HEK293 (cell line): ENCODE data around the gene HAUS5.

ENCODE experiments used
- EGR2 ChIP-seq: fragments of 450-650 bp; formaldehyde crosslinking; IDR thresholded peaks from 2 replicates; pipeline ENCODE4 v1.5.1; 2016; ENCODE audit warnings: low read depth, missing biosample characterization, missing genetic modification characterization
- HOXC10 ChIP-seq: sonication (generic); formaldehyde crosslinking; IDR thresholded peaks from 2 replicates; pipeline ENCODE4 v1.8.1; 2023; ENCODE audit warnings: mild to moderate bottlenecking, missing genetic modification reagents
- RBAK ChIP-seq: fragments of 450-650 bp; formaldehyde crosslinking; IDR thresholded peaks from 2 replicates; pipeline ENCODE4 v1.5.1; 2016; ENCODE audit warnings: missing biosample characterization, missing genetic modification characterization
- SP2 ChIP-seq: fragments of 450-650 bp; formaldehyde crosslinking; IDR thresholded peaks from 2 replicates; pipeline ENCODE4 v1.5.1; 2016; ENCODE audit warnings: missing biosample characterization, missing genetic modification characterization
- ZNF785 ChIP-seq: fragments of 450-650 bp; formaldehyde crosslinking; IDR thresholded peaks from 2 replicates; pipeline ENCODE4 v1.5.1; 2016; ENCODE audit warnings: missing biosample characterization, missing genetic modification characterization
- ZSCAN16 ChIP-seq: fragments of 450-650 bp; formaldehyde crosslinking; IDR thresholded peaks from 2 replicates; pipeline ENCODE4 v1.5.1; 2016; ENCODE audit warnings: missing biosample characterization, missing genetic modification characterization
- TF ChIP-seq, protein P1 (sequence below): fragments of 450-650 bp; formaldehyde crosslinking; IDR thresholded peaks from 2 replicates; pipeline ENCODE4 v1.5.1; 2016; ENCODE audit warnings: missing biosample characterization, missing genetic modification characterization
- TF ChIP-seq, protein P2 (sequence below): fragments of 450-650 bp; formaldehyde crosslinking; IDR thresholded peaks from 2 replicates; pipeline ENCODE4 v1.5.1; 2016; ENCODE audit warnings: missing biosample characterization, missing genetic modification characterization
- TF ChIP-seq, protein P3 (sequence below): fragments of 450-650 bp; formaldehyde crosslinking; IDR thresholded peaks from 2 replicates; pipeline ENCODE4 v1.5.1; 2016; ENCODE audit warnings: missing biosample characterization, missing genetic modification characterization
- TF ChIP-seq, protein P4 (sequence below): fragments of 450-650 bp; formaldehyde crosslinking; IDR thresholded peaks from 2 replicates; pipeline ENCODE4 v1.5.1; 2016; ENCODE audit warnings: missing biosample characterization, missing genetic modification characterization, low read depth
- TF ChIP-seq, protein P5 (sequence below): fragments of 450-650 bp; IDR thresholded peaks from 2 replicates; pipeline ENCODE4 v1.5.1; 2018; ENCODE audit warnings: missing biosample characterization, missing genetic modification characterization

DNA sequence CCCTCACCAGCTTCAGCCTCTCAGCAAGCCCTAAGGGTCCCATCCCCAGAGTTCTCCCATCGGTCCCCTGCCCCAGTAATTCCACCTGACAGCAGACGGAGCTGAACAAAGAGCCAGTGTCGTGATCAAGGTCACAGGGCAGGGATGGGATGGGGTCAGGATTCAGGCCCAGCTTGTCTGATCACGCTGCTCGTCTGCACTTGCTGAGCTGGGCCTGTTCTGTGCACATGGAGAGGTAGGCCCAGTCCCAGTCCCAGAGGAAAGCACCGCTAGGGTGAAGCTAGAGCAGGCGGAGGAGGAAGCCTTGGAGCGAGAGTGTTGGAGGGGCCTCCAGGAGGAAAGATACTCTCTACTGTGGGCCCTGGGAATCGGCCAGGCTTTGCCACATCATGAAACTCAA is 9.2 kb downstream of the HAUS5 start:
- TF ChIP-seq, protein P1, sequence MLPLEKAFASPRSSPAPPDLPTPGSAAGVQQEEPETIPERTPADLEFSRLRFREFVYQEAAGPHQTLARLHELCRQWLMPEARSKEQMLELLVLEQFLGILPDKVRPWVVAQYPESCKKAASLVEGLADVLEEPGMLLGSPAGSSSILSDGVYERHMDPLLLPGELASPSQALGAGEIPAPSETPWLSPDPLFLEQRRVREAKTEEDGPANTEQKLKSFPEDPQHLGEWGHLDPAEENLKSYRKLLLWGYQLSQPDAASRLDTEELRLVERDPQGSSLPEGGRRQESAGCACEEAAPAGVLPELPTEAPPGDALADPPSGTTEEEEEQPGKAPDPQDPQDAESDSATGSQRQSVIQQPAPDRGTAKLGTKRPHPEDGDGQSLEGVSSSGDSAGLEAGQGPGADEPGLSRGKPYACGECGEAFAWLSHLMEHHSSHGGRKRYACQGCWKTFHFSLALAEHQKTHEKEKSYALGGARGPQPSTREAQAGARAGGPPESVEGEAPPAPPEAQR (tag by site-specific recombination) = no peak
- TF ChIP-seq HOXC10 (CRISPR knock-in tag) (no peak), ZSCAN16 (no peak), ZNF785 (tag by site-specific recombination) (no peak), EGR2 (tag by site-specific recombination) (no peak), RBAK (tag by site-specific recombination) (no peak), SP2 (tag by site-specific recombination) (no peak)
- TF ChIP-seq, protein P2, sequence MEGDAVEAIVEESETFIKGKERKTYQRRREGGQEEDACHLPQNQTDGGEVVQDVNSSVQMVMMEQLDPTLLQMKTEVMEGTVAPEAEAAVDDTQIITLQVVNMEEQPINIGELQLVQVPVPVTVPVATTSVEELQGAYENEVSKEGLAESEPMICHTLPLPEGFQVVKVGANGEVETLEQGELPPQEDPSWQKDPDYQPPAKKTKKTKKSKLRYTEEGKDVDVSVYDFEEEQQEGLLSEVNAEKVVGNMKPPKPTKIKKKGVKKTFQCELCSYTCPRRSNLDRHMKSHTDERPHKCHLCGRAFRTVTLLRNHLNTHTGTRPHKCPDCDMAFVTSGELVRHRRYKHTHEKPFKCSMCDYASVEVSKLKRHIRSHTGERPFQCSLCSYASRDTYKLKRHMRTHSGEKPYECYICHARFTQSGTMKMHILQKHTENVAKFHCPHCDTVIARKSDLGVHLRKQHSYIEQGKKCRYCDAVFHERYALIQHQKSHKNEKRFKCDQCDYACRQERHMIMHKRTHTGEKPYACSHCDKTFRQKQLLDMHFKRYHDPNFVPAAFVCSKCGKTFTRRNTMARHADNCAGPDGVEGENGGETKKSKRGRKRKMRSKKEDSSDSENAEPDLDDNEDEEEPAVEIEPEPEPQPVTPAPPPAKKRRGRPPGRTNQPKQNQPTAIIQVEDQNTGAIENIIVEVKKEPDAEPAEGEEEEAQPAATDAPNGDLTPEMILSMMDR (tag by site-specific recombination) = no peak
- TF ChIP-seq, protein P3, sequence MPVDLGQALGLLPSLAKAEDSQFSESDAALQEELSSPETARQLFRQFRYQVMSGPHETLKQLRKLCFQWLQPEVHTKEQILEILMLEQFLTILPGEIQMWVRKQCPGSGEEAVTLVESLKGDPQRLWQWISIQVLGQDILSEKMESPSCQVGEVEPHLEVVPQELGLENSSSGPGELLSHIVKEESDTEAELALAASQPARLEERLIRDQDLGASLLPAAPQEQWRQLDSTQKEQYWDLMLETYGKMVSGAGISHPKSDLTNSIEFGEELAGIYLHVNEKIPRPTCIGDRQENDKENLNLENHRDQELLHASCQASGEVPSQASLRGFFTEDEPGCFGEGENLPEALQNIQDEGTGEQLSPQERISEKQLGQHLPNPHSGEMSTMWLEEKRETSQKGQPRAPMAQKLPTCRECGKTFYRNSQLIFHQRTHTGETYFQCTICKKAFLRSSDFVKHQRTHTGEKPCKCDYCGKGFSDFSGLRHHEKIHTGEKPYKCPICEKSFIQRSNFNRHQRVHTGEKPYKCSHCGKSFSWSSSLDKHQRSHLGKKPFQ (tag by site-specific recombination) = no peak
- TF ChIP-seq, protein P4, sequence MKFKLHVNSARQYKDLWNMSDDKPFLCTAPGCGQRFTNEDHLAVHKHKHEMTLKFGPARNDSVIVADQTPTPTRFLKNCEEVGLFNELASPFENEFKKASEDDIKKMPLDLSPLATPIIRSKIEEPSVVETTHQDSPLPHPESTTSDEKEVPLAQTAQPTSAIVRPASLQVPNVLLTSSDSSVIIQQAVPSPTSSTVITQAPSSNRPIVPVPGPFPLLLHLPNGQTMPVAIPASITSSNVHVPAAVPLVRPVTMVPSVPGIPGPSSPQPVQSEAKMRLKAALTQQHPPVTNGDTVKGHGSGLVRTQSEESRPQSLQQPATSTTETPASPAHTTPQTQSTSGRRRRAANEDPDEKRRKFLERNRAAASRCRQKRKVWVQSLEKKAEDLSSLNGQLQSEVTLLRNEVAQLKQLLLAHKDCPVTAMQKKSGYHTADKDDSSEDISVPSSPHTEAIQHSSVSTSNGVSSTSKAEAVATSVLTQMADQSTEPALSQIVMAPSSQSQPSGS = no peak
- TF ChIP-seq, protein P5, sequence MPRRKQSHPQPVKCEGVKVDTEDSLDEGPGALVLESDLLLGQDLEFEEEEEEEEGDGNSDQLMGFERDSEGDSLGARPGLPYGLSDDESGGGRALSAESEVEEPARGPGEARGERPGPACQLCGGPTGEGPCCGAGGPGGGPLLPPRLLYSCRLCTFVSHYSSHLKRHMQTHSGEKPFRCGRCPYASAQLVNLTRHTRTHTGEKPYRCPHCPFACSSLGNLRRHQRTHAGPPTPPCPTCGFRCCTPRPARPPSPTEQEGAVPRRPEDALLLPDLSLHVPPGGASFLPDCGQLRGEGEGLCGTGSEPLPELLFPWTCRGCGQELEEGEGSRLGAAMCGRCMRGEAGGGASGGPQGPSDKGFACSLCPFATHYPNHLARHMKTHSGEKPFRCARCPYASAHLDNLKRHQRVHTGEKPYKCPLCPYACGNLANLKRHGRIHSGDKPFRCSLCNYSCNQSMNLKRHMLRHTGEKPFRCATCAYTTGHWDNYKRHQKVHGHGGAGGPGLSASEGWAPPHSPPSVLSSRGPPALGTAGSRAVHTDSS (tag by site-specific recombination) = no peak
